ENCODE measurements around the gene TMCC2. TPM values are rescaled to one million over a fixed set of nuclear protein-coding genes. Genes with fewer than 3 reads are reported as not detected.

TMCC2 gene
- total and polyA plus RNA-seq, 9 donors: 6.1 to 13.4 (median 10.7) TPM

DNA sequence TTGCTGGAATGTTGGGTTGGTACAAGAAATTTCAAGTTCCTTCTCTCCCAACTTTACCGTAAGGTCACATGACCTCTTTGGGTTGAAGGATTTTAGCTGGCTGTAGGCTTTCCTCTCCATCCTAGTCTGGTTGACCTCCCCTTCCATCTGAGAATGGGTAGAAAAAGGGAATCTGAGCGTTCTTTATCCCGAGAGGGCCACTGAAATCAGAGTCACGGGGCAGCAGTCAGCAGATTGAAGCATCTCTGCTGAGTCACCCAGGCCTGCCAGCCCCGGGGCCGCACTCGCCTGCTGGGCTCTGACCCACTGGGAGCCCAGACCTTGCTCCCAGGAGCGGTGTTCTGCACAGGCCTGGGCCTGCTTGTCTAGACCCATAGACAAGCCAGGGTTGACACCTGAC is 31.0 kb downstream of the TMCC2 start:
- no peaks in the 10 kb centered on the region for H3K36me3 ChIP-seq (ENCODE audit: control insufficient read depth, insufficient read depth, low read length)
- H3K4me3 ChIP-seq (ENCODE audit: low read length): no peak overlapping the region
- peaks cover 41% of the 10 kb centered on the region for H3K4me1 ChIP-seq (ENCODE audit: control insufficient read depth, insufficient read depth, low read length)
- H3K9me3 ChIP-seq (replicated peaks; ENCODE audit: control insufficient read depth, low read depth, low read length): no peaks in the 10 kb centered on the region
- no peak for DNase-seq
- no peaks in the 10 kb centered on the region for H3K27me3 ChIP-seq (ENCODE audit: control insufficient read depth, insufficient read depth, low read length)
- no peak overlapping the region for H3K27ac ChIP-seq (ENCODE audit: low read length)
- WGBS (ENCODE audit: insufficient coverage): 92% methylated on average over 5 of the region's 8 CpGs

- no peaks in the 10 kb centered on the region for H3K27me3 ChIP-seq (ENCODE audit: control insufficient read depth, insufficient read depth, low read length)
- no peaks in the 10 kb centered on the region for H3K36me3 ChIP-seq (ENCODE audit: control insufficient read depth, insufficient read depth, low read length)
- WGBS (ENCODE audit: insufficient coverage): 25% methylated on average over 8 of the region's 10 CpGs
- no peak overlapping the region for H3K4me3 ChIP-seq (ENCODE audit: low read length)
- no peaks in the 10 kb centered on the region for H3K9me3 ChIP-seq (replicated peaks; ENCODE audit: control insufficient read depth, low read depth, low read length)
- H3K27ac ChIP-seq (ENCODE audit: low read length): no peak overlapping the region
- no peak for DNase-seq
- peaks cover 41% of the 10 kb centered on the region for H3K4me1 ChIP-seq (ENCODE audit: control insufficient read depth, insufficient read depth, low read length)
Measured at GRCh38 chr1:205259324-205259832, 31.6 kb downstream of the TMCC2 start.

DNA sequence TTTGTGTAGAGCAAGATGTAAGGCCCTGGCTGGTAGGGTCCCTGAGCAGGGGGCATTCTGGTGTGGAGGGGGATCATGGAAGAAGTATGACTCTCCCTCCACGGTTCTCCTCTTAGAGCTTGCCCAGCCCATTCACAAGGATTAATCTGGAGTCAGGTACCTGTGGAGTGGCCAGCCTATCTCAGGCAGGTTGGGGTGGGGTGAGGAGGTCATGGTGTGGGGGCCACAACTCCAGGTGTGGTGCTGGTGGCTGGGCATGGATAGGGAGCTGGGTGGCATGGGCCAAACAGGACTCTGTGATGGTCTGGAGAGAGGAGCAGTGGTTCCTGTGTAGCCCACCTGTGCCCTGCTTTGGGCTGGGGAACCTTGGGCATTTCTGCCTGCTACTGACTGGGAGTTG is 32.3 kb downstream of the TMCC2 start:
- Histone ChIP-seq H3K36me3 (ENCODE audit: control insufficient read depth, insufficient read depth, low read length) (no peaks in the 10 kb centered on the region), H3K9me3 (replicated peaks; ENCODE audit: control insufficient read depth, low read depth, low read length) (no peaks in the 10 kb centered on the region), H3K27me3 (ENCODE audit: control insufficient read depth, insufficient read depth, low read length) (no peaks in the 10 kb centered on the region), H3K4me3 (ENCODE audit: low read length) (no peak overlapping the region), H3K4me1 (ENCODE audit: control insufficient read depth, insufficient read depth, low read length) (peaks cover 41% of the 10 kb centered on the region), H3K27ac (ENCODE audit: low read length) (no peak overlapping the region)
- whole genome bisulfite sequencing (ENCODE audit: insufficient coverage): no CpG with 5 or more reads among the region's 1 CpG
- no peak for DNase-seq

DNA sequence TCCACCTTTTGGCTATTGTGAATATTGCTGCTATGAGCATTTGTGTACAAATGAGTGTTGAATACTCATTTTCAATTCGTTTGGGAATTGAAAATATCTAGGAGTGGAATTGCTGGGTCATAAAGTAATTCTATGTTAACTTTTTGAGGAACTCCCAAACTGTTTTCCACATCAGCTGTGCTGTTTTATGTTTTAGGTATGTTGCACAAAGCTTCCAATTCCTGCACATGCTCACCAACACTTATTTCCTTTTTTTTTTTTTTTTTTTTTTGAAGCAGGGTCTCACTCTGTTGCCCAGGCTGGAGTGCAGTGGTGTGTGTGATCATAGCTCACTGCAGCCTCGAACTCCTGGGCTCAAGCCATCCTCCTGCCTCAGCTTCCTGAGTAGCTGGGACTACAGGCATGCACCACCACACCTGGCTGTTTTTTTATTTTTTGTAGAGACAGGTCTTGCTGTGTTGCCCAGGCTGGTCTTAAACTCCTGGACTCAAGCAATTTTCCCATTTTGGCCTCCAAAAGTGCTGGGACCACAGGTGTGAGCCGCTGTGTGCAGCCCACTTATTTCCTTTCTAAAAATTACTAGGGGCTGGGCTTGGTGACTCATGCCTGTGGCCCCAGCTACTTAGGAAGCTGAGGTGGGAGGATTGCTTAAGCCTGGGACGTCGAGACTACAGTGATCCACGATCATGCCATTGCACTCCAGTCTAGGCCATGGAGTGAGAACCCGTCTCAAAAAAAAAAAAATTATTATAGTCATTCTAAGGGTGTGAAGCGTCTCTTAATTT is 33.4 kb downstream of the TMCC2 start:
- Histone ChIP-seq H3K36me3 (ENCODE audit: control insufficient read depth, insufficient read depth, low read length) (no peaks in the 10 kb centered on the region), H3K27ac (ENCODE audit: low read length) (no peak overlapping the region), H3K4me3 (ENCODE audit: low read length) (no peak overlapping the region), H3K4me1 (ENCODE audit: control insufficient read depth, insufficient read depth, low read length) (peaks cover 36% of the 10 kb centered on the region), H3K9me3 (replicated peaks; ENCODE audit: control insufficient read depth, low read depth, low read length) (no peaks in the 10 kb centered on the region), H3K27me3 (ENCODE audit: control insufficient read depth, insufficient read depth, low read length) (no peaks in the 10 kb centered on the region)
- 100% methylated on average over 1 of the region's 8 CpGs for WGBS (ENCODE audit: insufficient coverage)
- DNase-seq: no peak

- Histone ChIP-seq H3K9me3 (replicated peaks; ENCODE audit: control insufficient read depth, low read depth, low read length) (no peaks in the 10 kb centered on the region), H3K27ac (ENCODE audit: low read length) (no peak overlapping the region), H3K36me3 (ENCODE audit: control insufficient read depth, insufficient read depth, low read length) (no peaks in the 10 kb centered on the region), H3K4me1 (ENCODE audit: control insufficient read depth, insufficient read depth, low read length) (peaks cover 34% of the 10 kb centered on the region), H3K27me3 (ENCODE audit: control insufficient read depth, insufficient read depth, low read length) (no peaks in the 10 kb centered on the region), H3K4me3 (ENCODE audit: low read length) (no peak overlapping the region)
- 20% methylated on average over 1 of the region's 5 CpGs for WGBS (ENCODE audit: insufficient coverage)
- DNase-seq: peak; percentile 49
Measured at GRCh38 chr1:205261946-205262691, 34.4 kb downstream of the TMCC2 start.

DNA sequence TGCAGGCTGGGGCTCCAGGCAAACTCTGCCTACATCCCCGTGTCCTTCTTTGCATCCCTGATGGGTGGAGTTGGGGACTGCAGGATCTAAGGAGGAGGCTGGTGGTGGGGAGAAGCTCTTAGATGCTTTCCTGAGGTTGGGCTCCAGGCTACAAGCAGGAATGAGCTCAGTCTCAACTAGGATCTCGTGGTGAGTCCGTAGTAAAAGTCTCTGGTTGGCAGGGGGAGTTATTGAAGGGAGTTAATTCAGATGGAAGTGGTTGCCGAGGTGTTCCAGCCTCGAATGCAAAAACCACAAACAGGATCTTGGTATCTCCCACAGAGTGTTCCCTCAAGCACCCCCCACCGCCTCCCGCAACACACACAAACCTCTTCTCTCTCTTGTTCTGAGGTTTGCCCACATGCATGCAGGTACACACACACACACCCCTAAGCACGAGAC is 35.0 kb downstream of the TMCC2 start:
- H3K9me3 ChIP-seq (replicated peaks; ENCODE audit: control insufficient read depth, low read depth, low read length): no peaks in the 10 kb centered on the region
- H3K27me3 ChIP-seq (ENCODE audit: control insufficient read depth, insufficient read depth, low read length): no peaks in the 10 kb centered on the region
- no peaks in the 10 kb centered on the region for H3K36me3 ChIP-seq (ENCODE audit: control insufficient read depth, insufficient read depth, low read length)
- no peak overlapping the region for H3K27ac ChIP-seq (ENCODE audit: low read length)
- H3K4me1 ChIP-seq (ENCODE audit: control insufficient read depth, insufficient read depth, low read length): peaks cover 37% of the 10 kb centered on the region
- WGBS (ENCODE audit: insufficient coverage): 33% methylated on average over 4 of the region's 8 CpGs
- no peak overlapping the region for H3K4me3 ChIP-seq (ENCODE audit: low read length)
- no peak for DNase-seq

DNA sequence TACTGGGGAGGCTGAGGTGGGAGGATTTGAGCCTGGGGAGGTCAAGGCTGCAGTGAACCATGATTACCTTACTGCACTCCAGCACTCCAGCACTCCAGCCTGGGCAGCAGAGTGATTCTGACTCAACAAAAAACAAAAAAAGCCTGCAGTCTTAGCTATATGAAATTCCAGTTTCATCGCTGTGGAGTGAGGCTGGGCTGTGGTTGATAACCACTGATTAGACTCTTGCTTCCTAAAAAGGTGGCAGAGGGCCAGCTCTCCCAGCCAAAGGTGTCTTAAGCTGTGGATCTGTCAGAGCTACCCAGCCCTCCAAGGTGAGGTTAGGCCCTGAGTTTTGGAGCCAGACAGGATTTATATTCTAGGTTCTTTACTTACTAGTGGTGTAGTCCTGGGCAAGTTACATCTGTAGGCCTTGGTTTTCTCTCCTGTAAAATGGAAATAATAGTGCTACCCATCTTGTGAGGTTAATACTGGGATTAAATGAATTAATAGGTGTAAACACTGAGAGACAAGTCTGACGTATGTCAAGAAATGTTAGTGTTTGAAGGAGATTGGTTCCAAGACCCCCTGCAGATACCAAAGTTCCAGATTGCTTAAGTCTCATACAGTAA is 35.9 kb downstream of the TMCC2 start:
- Histone ChIP-seq H3K4me3 (ENCODE audit: low read length) (no peak overlapping the region), H3K27ac (ENCODE audit: low read length) (no peak overlapping the region)

GRCh38 chr1:205266611-205267305 is 39.0 kb downstream of the TMCC2 start:
- no peak for DNase-seq
- Histone ChIP-seq H3K4me1 (ENCODE audit: control insufficient read depth, insufficient read depth, low read length) (peaks cover 20% of the 10 kb centered on the region), H3K9me3 (replicated peaks; ENCODE audit: control insufficient read depth, low read depth, low read length) (no peaks in the 10 kb centered on the region), H3K27ac (ENCODE audit: low read length) (no peak overlapping the region), H3K4me3 (ENCODE audit: low read length) (no peak overlapping the region), H3K36me3 (ENCODE audit: control insufficient read depth, insufficient read depth, low read length) (peaks cover 24% of the 10 kb centered on the region), H3K27me3 (ENCODE audit: control insufficient read depth, insufficient read depth, low read length) (no peaks in the 10 kb centered on the region)
- 83% methylated on average over 7 of the region's 10 CpGs for WGBS (ENCODE audit: insufficient coverage)

More for the DNA sequence above, 35.9 kb downstream of the TMCC2 start:
- WGBS (ENCODE audit: insufficient coverage): no CpG with 5 or more reads among the region's 2 CpGs
- no peak for DNase-seq
- H3K27me3 ChIP-seq (ENCODE audit: control insufficient read depth, insufficient read depth, low read length): no peaks in the 10 kb centered on the region
- H3K36me3 ChIP-seq (ENCODE audit: control insufficient read depth, insufficient read depth, low read length): no peaks in the 10 kb centered on the region
- no peaks in the 10 kb centered on the region for H3K9me3 ChIP-seq (replicated peaks; ENCODE audit: control insufficient read depth, low read depth, low read length)
- H3K4me1 ChIP-seq (ENCODE audit: control insufficient read depth, insufficient read depth, low read length): peaks cover 30% of the 10 kb centered on the region

GRCh38 chr1:205267306-205267902 is 39.7 kb downstream of the TMCC2 start:
- DNase-seq: no peak
- Histone ChIP-seq H3K4me1 (ENCODE audit: control insufficient read depth, insufficient read depth, low read length) (peaks cover 15% of the 10 kb centered on the region), H3K9me3 (replicated peaks; ENCODE audit: control insufficient read depth, low read depth, low read length) (no peaks in the 10 kb centered on the region), H3K36me3 (ENCODE audit: control insufficient read depth, insufficient read depth, low read length) (peaks cover 29% of the 10 kb centered on the region), H3K27ac (ENCODE audit: low read length) (no peak overlapping the region), H3K4me3 (ENCODE audit: low read length) (no peak overlapping the region), H3K27me3 (ENCODE audit: control insufficient read depth, insufficient read depth, low read length) (no peaks in the 10 kb centered on the region)
- WGBS (ENCODE audit: insufficient coverage): 76% methylated on average over 3 of the region's 8 CpGs

Data from muscle of leg (tissue), 11 donors.